ENCODE measurements around the gene TRIM56.
"Not testable (repeated sequence)": the region's sequence is repeated elsewhere in the genome, so short reads cannot be mapped to it uniquely, and the experiment has no call there.

TRIM56 gene

DNA sequence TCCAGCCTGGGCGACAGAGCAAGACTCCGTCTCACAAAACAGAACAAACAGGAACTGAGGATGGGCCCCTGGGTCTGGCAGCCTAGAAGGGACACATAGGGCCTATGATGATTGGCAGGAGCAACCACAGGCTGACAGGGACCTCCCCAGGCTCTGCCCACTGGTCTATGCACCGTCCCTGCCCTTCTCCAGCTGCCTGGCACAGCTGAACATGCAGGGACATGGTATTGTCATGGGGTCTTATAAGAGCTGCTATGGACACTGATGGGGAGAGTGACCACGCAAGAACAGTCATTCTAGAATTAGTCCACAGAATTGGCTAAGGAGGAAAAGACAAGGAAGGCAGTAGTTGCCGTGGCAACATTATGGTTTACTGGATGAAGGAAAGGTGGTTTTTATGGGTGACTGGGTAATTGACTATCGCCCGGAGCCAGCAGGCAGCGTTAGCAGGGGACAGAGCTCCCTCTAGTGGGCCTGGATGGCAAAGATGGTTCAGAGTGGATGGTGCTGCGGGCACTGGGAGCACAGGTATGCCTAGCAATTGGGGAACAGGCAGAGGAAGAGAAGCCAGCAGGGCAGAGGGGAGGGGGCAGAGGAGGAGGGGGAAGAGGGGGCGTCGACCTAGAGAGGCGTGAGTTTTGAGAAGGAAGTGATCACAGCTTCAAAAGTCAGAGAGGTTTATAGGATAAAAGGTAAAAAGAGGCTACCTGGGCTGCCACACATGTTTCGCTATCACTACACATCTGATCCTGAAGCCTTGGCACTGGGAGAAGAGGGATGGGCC, 7.8 kb upstream of the TRIM56 start:
- H3K4me1 Mint-ChIP-seq (ENCODE audit: low read depth) = peaks cover 4% of the 10 kb centered on the region
- peak; percentile 70 for DNase-seq (ENCODE audit: low spot score)
- no peaks in the 10 kb centered on the region for H3K9me3 Mint-ChIP-seq
- H3K36me3 Mint-ChIP-seq (ENCODE audit: low read depth) = no peaks in the 10 kb centered on the region
- no peak overlapping the region for H3K4me3 Mint-ChIP-seq
- peak overlapping the region; percentile 52 for H3K27ac Mint-ChIP-seq
- H3K27me3 Mint-ChIP-seq (ENCODE audit: low read depth) = peaks cover 7% of the 10 kb centered on the region

DNA sequence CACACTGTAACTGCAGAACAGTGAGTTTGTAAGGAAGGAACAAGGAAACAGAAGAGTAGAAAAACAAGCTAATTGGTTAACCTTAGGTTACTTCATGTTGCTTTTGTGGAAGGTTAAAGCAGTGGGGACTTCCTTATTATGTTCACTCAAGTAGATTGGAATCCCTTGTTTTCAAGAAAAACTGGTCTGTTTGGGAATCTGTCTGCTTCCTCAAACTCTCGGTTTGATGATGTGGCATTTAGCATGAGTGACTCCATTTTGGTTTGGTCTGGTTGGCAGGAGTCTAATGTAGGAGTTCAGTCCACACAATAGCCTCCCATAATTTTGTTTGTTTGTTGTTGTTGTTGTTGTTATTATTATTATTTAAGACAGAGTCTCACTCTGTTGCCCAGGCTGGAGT, 3.8 kb upstream of the TRIM56 start:
- Mint-ChIP-seq H3K36me3 (ENCODE audit: low read depth) (peaks cover 6% of the 10 kb centered on the region), H3K27ac (no peak overlapping the region), H3K27me3 (ENCODE audit: low read depth) (peaks cover 2% of the 10 kb centered on the region), H3K9me3 (no peaks in the 10 kb centered on the region), H3K4me3 (no peak overlapping the region), H3K4me1 (ENCODE audit: low read depth) (peaks cover 8% of the 10 kb centered on the region)
- DNase-seq (ENCODE audit: low spot score) = no peak

DNA sequence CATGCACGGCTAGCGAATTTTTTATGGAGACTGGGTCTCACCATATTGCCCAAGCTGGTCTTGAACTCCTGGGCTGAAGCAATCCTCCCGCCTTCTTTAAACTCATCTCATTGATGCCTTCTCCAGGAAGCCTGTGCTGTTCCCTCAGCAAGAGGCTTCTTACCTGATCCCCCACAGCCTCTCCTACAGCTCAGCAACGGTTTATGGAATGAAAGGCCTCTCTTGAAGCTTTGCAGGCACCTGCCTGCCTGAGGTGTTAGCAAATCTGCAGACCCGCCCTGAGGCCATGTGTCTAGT, 468 bp upstream of the TRIM56 start:
- H3K27me3 Mint-ChIP-seq (ENCODE audit: low read depth) = no peaks in the 10 kb centered on the region
- H3K4me3 Mint-ChIP-seq = peak overlapping the region; percentile 98
- no peak for DNase-seq (ENCODE audit: low spot score)
- H3K4me1 Mint-ChIP-seq (ENCODE audit: low read depth) = peaks cover 11% of the 10 kb centered on the region
- H3K9me3 Mint-ChIP-seq = no peaks in the 10 kb centered on the region
- H3K27ac Mint-ChIP-seq = peak overlapping the region; percentile 98
- H3K36me3 Mint-ChIP-seq (ENCODE audit: low read depth) = peaks cover 18% of the 10 kb centered on the region

DNA sequence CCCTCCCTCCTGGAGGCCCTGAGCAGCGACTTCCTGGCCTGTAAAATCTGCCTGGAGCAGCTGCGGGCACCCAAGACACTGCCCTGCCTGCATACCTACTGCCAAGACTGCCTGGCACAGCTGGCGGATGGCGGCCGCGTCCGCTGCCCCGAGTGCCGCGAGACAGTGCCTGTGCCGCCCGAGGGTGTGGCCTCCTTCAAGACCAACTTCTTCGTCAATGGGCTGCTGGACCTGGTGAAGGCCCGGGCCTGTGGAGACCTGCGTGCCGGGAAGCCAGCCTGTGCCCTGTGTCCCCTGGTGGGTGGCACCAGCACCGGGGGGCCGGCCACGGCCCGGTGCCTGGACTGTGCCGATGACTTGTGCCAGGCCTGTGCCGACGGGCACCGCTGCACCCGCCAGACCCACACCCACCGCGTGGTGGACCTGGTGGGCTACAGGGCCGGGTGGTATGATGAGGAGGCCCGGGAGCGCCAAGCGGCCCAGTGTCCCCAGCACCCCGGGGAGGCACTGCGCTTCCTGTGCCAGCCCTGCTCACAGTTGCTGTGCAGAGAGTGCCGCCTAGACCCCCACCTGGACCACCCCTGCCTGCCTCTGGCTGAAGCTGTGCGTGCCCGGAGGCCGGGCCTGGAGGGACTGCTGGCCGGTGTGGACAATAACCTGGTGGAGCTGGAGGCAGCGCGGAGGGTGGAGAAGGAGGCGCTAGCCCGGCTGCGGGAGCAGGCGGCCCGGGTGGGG, 2.2 kb downstream of the TRIM56 start:
- no peaks in the 10 kb centered on the region for H3K27me3 Mint-ChIP-seq (ENCODE audit: low read depth)
- no peak overlapping the region for H3K27ac Mint-ChIP-seq
- peaks cover 13% of the 10 kb centered on the region for H3K4me1 Mint-ChIP-seq (ENCODE audit: low read depth)
- DNase-seq (ENCODE audit: low spot score) = no peak
- peaks cover 31% of the 10 kb centered on the region for H3K36me3 Mint-ChIP-seq (ENCODE audit: low read depth)
- H3K4me3 Mint-ChIP-seq = no peak overlapping the region
- H3K9me3 Mint-ChIP-seq = no peaks in the 10 kb centered on the region

DNA sequence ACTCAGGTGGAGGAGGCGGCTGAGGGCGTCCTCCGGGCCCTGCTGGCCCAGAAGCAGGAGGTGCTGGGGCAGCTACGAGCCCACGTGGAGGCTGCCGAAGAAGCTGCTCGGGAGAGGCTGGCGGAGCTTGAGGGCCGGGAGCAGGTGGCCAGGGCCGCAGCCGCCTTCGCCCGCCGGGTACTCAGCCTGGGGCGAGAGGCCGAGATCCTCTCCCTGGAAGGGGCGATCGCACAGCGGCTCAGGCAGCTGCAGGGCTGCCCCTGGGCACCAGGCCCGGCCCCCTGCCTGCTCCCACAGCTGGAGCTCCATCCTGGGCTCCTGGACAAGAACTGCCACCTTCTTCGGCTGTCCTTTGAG, 2.8 kb downstream of the TRIM56 start:
- Mint-ChIP-seq H3K4me1 (ENCODE audit: low read depth) (peaks cover 13% of the 10 kb centered on the region), H3K27me3 (ENCODE audit: low read depth) (no peaks in the 10 kb centered on the region), H3K4me3 (no peak overlapping the region), H3K27ac (no peak overlapping the region), H3K9me3 (no peaks in the 10 kb centered on the region), H3K36me3 (ENCODE audit: low read depth) (peaks cover 35% of the 10 kb centered on the region)
- no peak for DNase-seq (ENCODE audit: low spot score)

DNA sequence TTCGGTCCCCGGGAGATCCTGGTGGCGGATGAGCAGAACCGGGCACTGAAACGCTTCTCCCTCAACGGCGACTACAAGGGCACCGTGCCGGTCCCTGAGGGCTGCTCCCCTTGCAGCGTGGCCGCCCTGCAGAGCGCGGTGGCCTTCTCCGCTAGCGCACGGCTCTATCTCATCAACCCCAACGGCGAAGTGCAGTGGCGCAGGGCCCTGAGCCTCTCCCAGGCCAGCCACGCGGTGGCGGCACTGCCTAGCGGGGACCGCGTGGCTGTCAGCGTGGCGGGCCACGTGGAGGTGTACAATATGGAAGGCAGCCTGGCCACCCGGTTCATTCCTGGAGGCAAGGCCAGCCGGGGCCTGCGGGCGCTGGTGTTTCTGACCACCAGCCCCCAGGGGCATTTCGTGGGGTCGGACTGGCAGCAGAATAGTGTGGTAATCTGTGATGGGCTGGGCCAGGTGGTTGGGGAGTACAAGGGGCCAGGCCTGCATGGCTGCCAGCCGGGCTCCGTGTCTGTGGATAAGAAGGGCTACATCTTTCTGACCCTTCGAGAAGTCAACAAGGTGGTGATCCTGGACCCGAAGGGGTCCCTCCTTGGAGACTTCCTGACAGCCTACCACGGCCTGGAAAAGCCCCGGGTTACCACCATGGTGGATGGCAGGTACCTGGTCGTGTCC, 3.7 kb downstream of the TRIM56 start:
- no peak for DNase-seq (ENCODE audit: low spot score)
- H3K36me3 Mint-ChIP-seq (ENCODE audit: low read depth) = peaks cover 37% of the 10 kb centered on the region
- peaks cover 13% of the 10 kb centered on the region for H3K4me1 Mint-ChIP-seq (ENCODE audit: low read depth)
- H3K27me3 Mint-ChIP-seq (ENCODE audit: low read depth) = no peaks in the 10 kb centered on the region
- H3K27ac Mint-ChIP-seq = no peak overlapping the region
- no peak overlapping the region for H3K4me3 Mint-ChIP-seq
- no peaks in the 10 kb centered on the region for H3K9me3 Mint-ChIP-seq

DNA sequence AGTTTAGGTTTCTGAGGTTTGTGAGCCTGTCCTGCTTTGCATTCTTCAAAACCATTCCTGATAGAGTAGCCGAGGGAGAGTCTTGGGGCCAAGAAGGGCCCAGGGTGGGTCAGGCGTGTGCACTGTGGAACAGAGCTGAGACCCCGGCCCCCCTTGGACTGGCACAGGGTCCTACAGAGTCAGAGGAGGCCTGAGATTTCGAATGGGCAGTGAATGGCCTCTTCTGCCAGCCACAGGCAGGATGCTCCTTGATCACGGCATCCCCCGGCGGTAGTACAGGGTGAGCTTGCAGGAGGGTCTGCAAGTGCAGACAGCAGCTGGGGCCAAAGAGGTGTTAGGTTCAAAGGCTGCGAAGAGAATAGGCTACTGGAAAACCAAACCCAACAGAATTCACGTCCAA, 4.6 kb downstream of the TRIM56 start:
- Mint-ChIP-seq H3K9me3 (no peaks in the 10 kb centered on the region), H3K27ac (no peak overlapping the region), H3K27me3 (ENCODE audit: low read depth) (no peaks in the 10 kb centered on the region), H3K4me3 (no peak overlapping the region), H3K4me1 (ENCODE audit: low read depth) (peaks cover 11% of the 10 kb centered on the region), H3K36me3 (ENCODE audit: low read depth) (peaks cover 39% of the 10 kb centered on the region)
- DNase-seq (ENCODE audit: low spot score) = no peak

DNA sequence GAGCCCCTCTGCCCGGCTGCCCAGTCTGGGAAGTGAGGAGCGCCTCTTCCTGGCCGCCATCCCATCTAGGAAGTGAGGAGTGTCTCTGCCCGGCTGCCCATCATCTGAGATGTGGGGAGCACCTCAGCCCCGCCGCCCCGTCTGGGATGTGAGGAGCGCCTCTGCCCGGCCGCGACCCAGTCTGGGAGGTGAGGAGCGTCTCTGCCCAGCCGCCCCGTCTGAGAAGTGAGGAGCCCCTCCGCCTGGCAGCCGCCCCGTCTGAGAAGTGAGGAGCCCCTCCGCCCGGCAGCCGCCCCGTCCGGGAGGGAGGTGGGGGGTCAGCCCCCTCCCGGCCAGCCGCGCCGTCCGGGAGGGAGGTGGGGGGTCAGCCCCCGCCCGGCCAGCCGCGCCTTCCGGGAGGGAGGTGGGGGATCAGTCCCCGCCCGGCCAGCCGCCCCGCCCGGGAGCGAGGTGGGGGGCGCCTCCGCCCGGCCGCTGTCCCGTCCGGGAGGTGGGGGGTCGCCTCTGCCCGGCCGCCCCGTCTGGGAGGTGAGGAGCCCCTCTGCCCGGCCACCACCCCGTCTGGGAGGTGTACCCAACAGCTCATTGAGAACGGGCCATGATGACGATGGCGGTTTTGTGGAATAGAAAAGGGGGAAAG, 7.1 kb downstream of the TRIM56 start:
- not testable (repeated sequence) for H3K27ac Mint-ChIP-seq; H3K4me1 Mint-ChIP-seq (ENCODE audit: low read depth); H3K4me3 Mint-ChIP-seq; H3K27me3 Mint-ChIP-seq (ENCODE audit: low read depth); H3K9me3 Mint-ChIP-seq; DNase-seq (ENCODE audit: low spot score)
- H3K36me3 Mint-ChIP-seq (ENCODE audit: low read depth) = peaks cover 29% of the 10 kb centered on the region

DNA sequence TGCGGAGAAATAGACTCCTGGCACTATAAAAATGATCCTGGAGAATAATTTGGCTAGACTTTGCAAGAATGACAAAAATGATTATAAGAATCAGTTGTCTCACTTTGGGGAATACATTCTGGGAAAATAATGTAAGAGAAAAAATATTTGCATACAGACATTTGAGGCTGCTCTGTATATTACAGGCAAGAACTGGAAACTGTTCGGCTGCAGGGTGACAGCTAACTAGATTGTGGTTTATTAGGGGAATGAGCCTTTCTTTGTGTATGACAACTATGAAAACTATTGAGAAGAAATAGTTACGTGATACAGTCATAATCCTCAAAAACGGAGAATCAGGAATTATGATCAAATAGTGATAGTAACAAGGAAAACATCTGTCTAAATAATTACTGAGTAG, 8.6 kb downstream of the TRIM56 start:
- Mint-ChIP-seq H3K9me3 (no peaks in the 10 kb centered on the region), H3K4me1 (ENCODE audit: low read depth) (peaks cover 4% of the 10 kb centered on the region), H3K4me3 (no peak overlapping the region), H3K36me3 (ENCODE audit: low read depth) (peaks cover 27% of the 10 kb centered on the region), H3K27ac (no peak overlapping the region), H3K27me3 (ENCODE audit: low read depth) (no peaks in the 10 kb centered on the region)
- no peak for DNase-seq (ENCODE audit: low spot score)

DNA sequence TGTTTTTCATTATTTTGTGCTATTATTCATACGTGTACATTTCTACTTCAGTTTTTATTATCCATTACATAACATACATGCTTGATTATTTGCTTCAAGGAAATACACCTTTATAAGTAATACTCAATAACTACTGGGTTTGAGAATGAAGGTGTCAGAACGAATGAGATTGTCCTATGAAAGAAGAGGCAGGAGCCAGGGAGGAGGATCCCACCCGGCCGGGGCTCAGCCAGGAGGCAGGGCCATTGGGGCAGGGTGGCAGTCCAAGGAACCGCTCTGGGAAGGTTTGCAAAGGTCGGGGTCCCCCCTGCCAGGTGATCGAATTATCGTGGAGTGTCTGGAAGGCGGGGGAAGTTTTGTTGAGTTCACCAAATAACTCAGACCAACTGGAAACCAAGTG, 9.1 kb downstream of the TRIM56 start:
- Mint-ChIP-seq H3K9me3 (no peaks in the 10 kb centered on the region), H3K27ac (no peak overlapping the region), H3K4me3 (no peak overlapping the region), H3K4me1 (ENCODE audit: low read depth) (peaks cover 4% of the 10 kb centered on the region), H3K27me3 (ENCODE audit: low read depth) (no peaks in the 10 kb centered on the region), H3K36me3 (ENCODE audit: low read depth) (peaks cover 25% of the 10 kb centered on the region)
- no peak for DNase-seq (ENCODE audit: low spot score)

DNA sequence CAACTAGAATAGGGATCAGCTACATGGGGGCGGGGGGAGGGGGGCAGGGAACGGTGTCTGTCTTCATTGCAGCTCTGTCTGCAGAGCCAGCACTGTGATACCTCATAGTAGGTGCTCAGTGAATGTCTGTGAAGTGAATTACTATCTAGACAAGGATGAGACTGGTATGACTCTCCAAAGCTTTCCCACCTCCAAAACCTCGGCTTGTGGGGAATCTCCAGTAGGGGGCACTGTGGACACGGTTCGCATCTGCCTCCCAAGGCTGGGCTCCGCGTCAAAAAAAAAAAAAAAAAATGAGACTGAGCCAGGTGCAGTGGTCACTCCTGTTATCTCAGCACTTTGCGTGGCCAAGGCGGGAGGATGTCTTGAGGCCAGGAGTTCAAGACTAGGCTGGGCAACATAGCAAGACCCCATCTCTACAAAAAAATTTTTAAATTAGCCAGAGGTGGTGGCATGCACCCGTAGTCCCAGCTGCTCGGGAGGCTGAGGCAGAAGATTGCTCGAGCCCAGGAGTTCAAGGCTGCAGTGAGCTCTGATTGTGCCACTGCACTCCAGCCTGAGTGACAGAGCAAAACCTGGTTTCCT, 9.6 kb downstream of the TRIM56 start:
- no peak for DNase-seq (ENCODE audit: low spot score)
- peaks cover 20% of the 10 kb centered on the region for H3K36me3 Mint-ChIP-seq (ENCODE audit: low read depth)

DNA sequence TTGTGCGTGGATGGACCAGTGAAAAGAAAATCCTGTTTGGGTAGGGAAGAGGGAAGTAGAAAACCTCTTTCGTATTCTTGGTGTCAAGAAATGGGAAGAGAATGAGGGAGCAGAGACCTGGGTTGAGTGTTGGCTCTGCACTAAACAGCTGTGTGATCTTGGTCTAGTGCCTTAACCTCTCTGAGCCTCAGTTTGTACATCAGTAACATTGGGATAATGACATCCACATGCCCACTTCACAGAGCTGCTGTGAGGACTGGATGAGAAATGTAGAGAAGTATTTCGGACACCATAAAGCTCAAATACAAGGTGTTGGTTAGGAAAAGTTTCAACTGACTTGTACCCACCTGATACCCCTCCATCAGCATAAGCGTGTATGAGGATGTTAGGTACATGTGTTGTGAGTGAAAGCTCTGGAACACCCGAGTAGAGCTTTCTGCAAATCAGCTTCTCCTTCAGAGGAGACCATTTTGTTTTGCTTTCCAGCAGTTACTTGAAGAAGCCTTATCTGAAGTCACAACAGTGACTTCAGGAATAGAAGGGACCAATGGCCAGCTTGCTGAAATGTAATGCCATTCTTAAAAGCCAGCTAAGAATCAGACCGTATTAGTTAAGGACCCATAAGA, 11.2 kb downstream of the TRIM56 start:
- Mint-ChIP-seq H3K9me3 (no peaks in the 10 kb centered on the region), H3K36me3 (ENCODE audit: low read depth) (peaks cover 13% of the 10 kb centered on the region)

More for the DNA sequence above, 9.6 kb downstream of the TRIM56 start:
- Mint-ChIP-seq H3K9me3 (no peaks in the 10 kb centered on the region), H3K27me3 (ENCODE audit: low read depth) (peaks cover under 1% of the 10 kb centered on the region), H3K4me3 (no peak overlapping the region), H3K4me1 (ENCODE audit: low read depth) (peaks cover 2% of the 10 kb centered on the region), H3K27ac (no peak overlapping the region)

DNA sequence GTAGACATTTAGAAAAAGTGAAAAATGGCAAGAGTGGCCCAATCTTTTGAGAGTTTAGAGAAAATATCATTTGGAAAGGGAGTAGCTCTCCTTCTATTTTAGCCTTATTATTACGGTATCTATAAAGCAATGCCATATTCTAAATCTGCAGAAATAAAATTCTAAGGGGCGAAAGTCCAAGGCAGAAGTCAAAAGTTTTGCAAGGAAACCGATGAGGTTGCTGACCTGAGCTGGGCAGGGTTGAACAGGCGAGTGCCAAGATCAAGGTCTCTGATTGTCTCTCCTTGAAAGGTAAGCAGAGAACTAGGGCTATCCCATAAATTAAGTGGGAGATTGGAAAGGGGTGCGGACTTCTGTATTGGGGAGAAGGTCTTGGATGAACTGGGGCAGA, 11.7 kb downstream of the TRIM56 start:
- DNase-seq (ENCODE audit: low spot score) = no peak
- Mint-ChIP-seq H3K36me3 (ENCODE audit: low read depth) (peaks cover 8% of the 10 kb centered on the region), H3K4me3 (no peak overlapping the region), H3K27me3 (ENCODE audit: low read depth) (peaks cover 13% of the 10 kb centered on the region), H3K27ac (no peak overlapping the region), H3K9me3 (no peaks in the 10 kb centered on the region), H3K4me1 (ENCODE audit: low read depth) (peaks cover 7% of the 10 kb centered on the region)

More for the DNA sequence above, 11.2 kb downstream of the TRIM56 start:
- Mint-ChIP-seq H3K4me1 (ENCODE audit: low read depth) (peaks cover 7% of the 10 kb centered on the region), H3K27ac (no peak overlapping the region), H3K27me3 (ENCODE audit: low read depth) (peaks cover 12% of the 10 kb centered on the region), H3K4me3 (no peak overlapping the region)
- no peak for DNase-seq (ENCODE audit: low spot score)
